Measurements from ENCODE around the gene PTCH1. TPM values are rescaled to one million over a fixed set of nuclear protein-coding genes. Genes with fewer than 3 reads are reported as not detected.

The PTCH1 gene
- 1.3 and 3.9 TPM in 2 replicates for total RNA-seq

DNA sequence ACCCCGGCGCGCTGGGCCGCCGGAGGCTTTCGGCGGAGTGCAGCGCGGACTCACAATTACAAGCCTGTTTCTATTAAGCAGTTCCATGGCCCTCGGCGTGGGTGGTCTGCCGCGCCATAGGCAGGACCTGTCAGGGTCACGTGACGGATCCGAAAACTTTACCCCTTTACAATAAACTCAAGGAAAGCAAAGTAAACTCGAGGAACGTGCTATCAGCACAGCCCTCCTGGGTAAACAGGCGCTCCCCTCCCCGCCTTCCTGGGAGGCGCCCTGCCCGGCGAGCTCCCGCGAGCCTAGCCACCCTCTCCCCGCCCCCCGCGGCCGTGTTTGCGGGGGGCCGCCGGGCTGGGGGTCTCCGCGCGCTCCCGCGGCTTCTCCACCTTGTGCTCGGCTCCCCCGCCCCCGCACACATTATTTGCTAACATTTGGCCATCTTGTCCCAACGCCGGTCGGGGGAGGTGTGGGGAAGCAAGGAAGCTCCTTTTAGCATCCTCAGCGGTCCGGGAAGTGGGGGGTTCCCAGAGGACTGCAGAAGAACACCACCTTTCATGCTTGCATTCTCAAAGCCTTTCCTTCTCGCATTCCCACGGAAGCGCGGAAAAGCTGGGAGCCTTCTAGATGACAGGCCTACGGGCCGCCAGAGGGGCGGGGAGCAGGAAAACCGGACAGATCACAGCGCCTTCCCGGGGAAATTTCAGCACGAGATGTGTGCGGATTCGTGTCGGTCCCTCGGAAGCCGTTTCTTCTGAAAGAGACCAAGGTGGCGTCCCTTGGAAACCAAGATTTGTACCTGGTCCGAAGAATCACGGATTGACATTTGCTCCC lies at the start of gene PTCH1:
Gene PTCH1 (minus strand): TSS at position 238 of the 825 bp plus-strand sequence.

Other genes with a start within 250 kb of the PTCH1 start
- 5.3 and 5.6 TPM in 2 replicates for gene FANCC, start 199.3 kb downstream of the PTCH1 start, total RNA-seq

Measured in endothelial cell of coronary artery (primary cell).